Right forelimb (tissue), 1 donor: Measurements from ENCODE around the gene TTLL11.
"Not testable (repeated sequence)": the region's sequence is repeated elsewhere in the genome, so short reads cannot be mapped to it uniquely, and the experiment has no call there.

Source experiments
- DNase-seq: peaks from one replicate; pipeline ENCODE4 v3.0.0-alpha.2; 2018

TTLL11 gene

GRCh38 chr9:121998513-121999049, 94.5 kb downstream of the TTLL11 start:
- no peak for DNase-seq

- peak; percentile 57 for DNase-seq
Observed at GRCh38 chr9:121997791-121998190, 95.3 kb downstream of the TTLL11 start.

- no peak for DNase-seq
Observed at GRCh38 chr9:121996783-121997182, 96.3 kb downstream of the TTLL11 start.

- DNase-seq: no peak
Observed at GRCh38 chr9:121995997-121996396, 97.1 kb downstream of the TTLL11 start.

- DNase-seq: peak; percentile 60
Observed at GRCh38 chr9:121992571-121993212, 100.4 kb downstream of the TTLL11 start.

GRCh38 chr9:121991307-121991661, 101.8 kb downstream of the TTLL11 start:
- DNase-seq: no peak

- no peak for DNase-seq
Observed at GRCh38 chr9:121990600-121991306, 102.4 kb downstream of the TTLL11 start.

GRCh38 chr9:121989010-121989409, 104.1 kb downstream of the TTLL11 start:
- no peak for DNase-seq

- DNase-seq: no peak
Observed at GRCh38 chr9:121987314-121987713, 105.8 kb downstream of the TTLL11 start.

- peak; percentile 63 for DNase-seq
Observed at GRCh38 chr9:121985792-121986494, 107.2 kb downstream of the TTLL11 start.

- DNase-seq: no peak
Observed at GRCh38 chr9:121984726-121985402, 108.2 kb downstream of the TTLL11 start.

GRCh38 chr9:121983736-121984135, 109.4 kb downstream of the TTLL11 start:
- DNase-seq: no peak

- no peak for DNase-seq
Observed at GRCh38 chr9:121981118-121981883, 111.8 kb downstream of the TTLL11 start.

GRCh38 chr9:121980665-121981064, 112.4 kb downstream of the TTLL11 start:
- not testable (repeated sequence) for DNase-seq

GRCh38 chr9:121979736-121980135, 113.4 kb downstream of the TTLL11 start:
- DNase-seq: no peak

GRCh38 chr9:121976751-121977150, 116.4 kb downstream of the TTLL11 start:
- no peak for DNase-seq

GRCh38 chr9:121975801-121976277, 117.3 kb downstream of the TTLL11 start:
- DNase-seq: no peak

- no peak for DNase-seq
Observed at GRCh38 chr9:121974421-121974820, 118.7 kb downstream of the TTLL11 start.

- no peak for DNase-seq
Observed at GRCh38 chr9:121972501-121972981, 120.6 kb downstream of the TTLL11 start.

GRCh38 chr9:121968056-121968455, 125.1 kb downstream of the TTLL11 start:
- no peak for DNase-seq

- DNase-seq: no peak
Observed at GRCh38 chr9:121966706-121967105, 126.4 kb downstream of the TTLL11 start.

GRCh38 chr9:121963528-121963995, 129.5 kb downstream of the TTLL11 start:
- DNase-seq: no peak
